ACC112 (cell line): Measurements from ENCODE around the gene KLF14.

Experiments used
- H2AFZ ChIP-seq: fragments of 200-600 bp; sonication (generic); one replicate; pipeline ENCODE4 v1.6.0; 2017; ENCODE audit warnings: antibody characterized with exemption, low read length; ENCODE audit not compliant: unreplicated experiment
- H3K27ac ChIP-seq: fragments of 200-600 bp; sonication (generic); 2 replicates; pipeline ENCODE4 v1.5.1; 2014; ENCODE audit warnings: low read depth, mild to moderate bottlenecking, antibody characterized with exemption, low read length, moderate library complexity
- H3K27me3 ChIP-seq: fragments of 200-600 bp; sonication (generic); 2 replicates; pipeline ENCODE4 v1.6.1; 2014; ENCODE audit warnings: mild to moderate bottlenecking, antibody characterized with exemption, low read length, moderate library complexity, mixed read lengths; ENCODE audit not compliant: insufficient read depth
- H3K36me3 ChIP-seq: fragments of 200-600 bp; sonication (generic); 2 replicates; pipeline ENCODE4 v1.6.1; 2016; ENCODE audit warnings: mild to moderate bottlenecking, antibody characterized with exemption, low read length, moderate library complexity, mixed read lengths; ENCODE audit not compliant: insufficient read depth
- H3K4me1 ChIP-seq: fragments of 200-600 bp; sonication (generic); one replicate; pipeline ENCODE4 v1.6.1; 2016; ENCODE audit warnings: low read length, mixed read lengths; ENCODE audit not compliant: insufficient read depth, unreplicated experiment, control insufficient read depth
- H3K4me3 ChIP-seq: fragments of 200-600 bp; sonication (generic); 2 replicates; pipeline ENCODE4 v1.5.1; 2014; ENCODE audit warnings: mild to moderate bottlenecking, low read depth, low read length
- H3K79me2 ChIP-seq: fragments of 200-600 bp; sonication (generic); one replicate; pipeline ENCODE4 v1.6.0; 2016; ENCODE audit warnings: low read length; ENCODE audit not compliant: control insufficient read depth, unreplicated experiment, insufficient read depth

KLF14 gene

DNA sequence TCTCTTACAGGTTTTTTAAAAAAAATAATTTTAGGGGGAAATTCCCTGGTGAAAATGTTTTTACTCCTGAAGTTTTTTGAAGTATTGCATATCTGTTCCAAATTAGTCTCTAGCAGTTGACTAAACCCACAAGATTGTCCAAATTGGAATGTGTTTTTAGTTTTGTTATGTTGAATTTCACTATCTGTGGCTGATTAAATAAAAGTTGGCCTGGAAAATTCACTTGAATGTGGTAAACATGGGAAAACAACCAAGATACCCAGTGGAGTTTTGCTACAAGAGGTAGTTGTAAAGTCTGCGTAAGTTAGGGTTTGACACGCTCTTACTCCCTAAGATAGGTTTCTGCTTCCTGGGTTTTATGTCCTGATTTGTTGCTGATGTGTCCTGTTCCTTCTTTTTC, 51.0 kb downstream of the KLF14 start:
- H2AFZ ChIP-seq: no peak overlapping the region
- no peaks in the 10 kb centered on the region for H3K79me2 ChIP-seq
- no peaks in the 10 kb centered on the region for H3K36me3 ChIP-seq
- H3K4me1 ChIP-seq: no peaks in the 10 kb centered on the region
- H3K27ac ChIP-seq: no peak overlapping the region
- peaks cover 4% of the 10 kb centered on the region; the same call in 1 of the 2 replicates for H3K27me3 ChIP-seq
- H3K4me3 ChIP-seq: no peak overlapping the region
